Astrocyte (in vitro differentiated cells and primary cell): ENCODE results near the gene CACNA1H.

ENCODE experiments used
- EZH2 ChIP-seq: IDR thresholded peaks from 2 replicates; pipeline ENCODE4 v1.6.1; 2012; ENCODE audit warnings: mild to moderate bottlenecking, low read length, inconsistent platforms; ENCODE audit not compliant: insufficient read depth
- TF ChIP-seq, protein P1 (sequence below): IDR thresholded peaks from 2 replicates; pipeline ENCODE4 v1.5.1; 2011; ENCODE audit warnings: low read depth, mild to moderate bottlenecking, inconsistent platforms, low read length, moderate library complexity; ENCODE audit not compliant: insufficient read depth

DNA sequence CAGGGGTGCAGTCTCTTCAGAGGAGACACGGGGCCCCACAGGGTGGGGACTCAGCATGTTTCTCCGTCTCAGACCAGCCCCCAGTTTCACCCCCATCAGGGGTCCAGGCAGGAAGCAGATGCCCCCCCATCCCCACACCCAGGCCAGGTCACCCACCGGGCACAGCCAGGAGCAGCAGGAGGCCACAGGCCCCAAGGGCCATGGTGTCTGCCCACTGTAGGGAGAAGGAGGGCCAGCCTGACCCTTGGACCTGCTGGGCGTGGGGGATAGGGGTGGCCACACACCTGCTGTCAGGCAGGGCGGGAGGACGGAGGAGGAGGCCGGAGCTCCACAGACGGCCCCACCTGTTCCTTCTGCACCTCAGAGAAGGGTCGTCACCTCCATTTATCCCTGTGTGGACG lies 72.1 kb downstream of the CACNA1H start, which contains the start of gene TPSG1:
- TF ChIP-seq, protein P1, sequence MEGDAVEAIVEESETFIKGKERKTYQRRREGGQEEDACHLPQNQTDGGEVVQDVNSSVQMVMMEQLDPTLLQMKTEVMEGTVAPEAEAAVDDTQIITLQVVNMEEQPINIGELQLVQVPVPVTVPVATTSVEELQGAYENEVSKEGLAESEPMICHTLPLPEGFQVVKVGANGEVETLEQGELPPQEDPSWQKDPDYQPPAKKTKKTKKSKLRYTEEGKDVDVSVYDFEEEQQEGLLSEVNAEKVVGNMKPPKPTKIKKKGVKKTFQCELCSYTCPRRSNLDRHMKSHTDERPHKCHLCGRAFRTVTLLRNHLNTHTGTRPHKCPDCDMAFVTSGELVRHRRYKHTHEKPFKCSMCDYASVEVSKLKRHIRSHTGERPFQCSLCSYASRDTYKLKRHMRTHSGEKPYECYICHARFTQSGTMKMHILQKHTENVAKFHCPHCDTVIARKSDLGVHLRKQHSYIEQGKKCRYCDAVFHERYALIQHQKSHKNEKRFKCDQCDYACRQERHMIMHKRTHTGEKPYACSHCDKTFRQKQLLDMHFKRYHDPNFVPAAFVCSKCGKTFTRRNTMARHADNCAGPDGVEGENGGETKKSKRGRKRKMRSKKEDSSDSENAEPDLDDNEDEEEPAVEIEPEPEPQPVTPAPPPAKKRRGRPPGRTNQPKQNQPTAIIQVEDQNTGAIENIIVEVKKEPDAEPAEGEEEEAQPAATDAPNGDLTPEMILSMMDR = no peak
- no peak for TF ChIP-seq EZH2
